VCaP (cell line): ENCODE results near the gene ABCA1.
"Not testable (repeated sequence)": the region's sequence is repeated elsewhere in the genome, so short reads cannot be mapped to it uniquely, and the experiment has no call there.

Source experiments
- H3K27ac ChIP-seq: fragments of 450-650 bp; 2 replicates; pipeline ENCODE4 v1.5.1; 2017
- CTCF ChIP-seq: fragments of 450-650 bp; conservative IDR thresholded peaks from 2 replicates; pipeline ENCODE4 v1.5.1; 2017; ENCODE audit warnings: mild to moderate bottlenecking, moderate library complexity

Gene ABCA1

DNA sequence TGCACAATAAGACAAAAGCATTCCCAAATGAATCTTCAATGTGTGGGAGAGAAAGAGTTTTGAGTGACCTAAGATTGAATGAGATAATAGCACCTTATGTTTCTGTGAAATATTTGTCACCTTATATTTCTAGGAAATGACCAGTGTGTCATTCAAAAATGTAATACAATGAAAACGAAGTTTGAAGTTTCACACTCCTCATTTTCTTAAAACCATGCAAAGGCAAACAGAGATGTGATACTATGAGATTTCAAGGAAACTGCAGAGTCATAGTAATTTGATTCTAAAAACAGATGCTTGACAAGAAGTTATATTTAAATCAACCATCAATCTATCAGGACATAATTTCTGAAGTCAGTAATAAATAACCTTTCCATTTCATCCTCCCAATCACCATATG is 13.6 kb upstream of the ABCA1 start:
- TF ChIP-seq CTCF: no peak
- no peak overlapping the region for H3K27ac ChIP-seq

DNA sequence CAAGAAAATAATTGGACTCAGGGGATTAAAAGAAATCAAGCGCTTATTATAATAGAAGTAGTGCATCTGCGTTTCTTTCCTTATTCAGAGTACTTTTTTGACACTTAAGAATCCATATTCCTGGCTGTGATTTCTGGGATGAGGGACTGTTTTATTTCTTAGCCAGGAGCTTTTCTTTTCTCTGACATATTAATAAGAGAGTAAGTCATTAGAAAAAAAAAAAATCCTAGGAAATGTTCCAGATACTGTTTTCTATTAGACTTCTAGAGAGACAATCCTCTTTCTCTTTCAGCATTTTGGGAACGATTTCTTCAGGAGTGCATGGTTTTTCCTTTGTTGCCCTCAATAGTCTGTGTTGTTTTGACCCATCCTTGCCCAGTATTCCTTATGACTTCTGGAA is 8.3 kb upstream of the ABCA1 start:
- TF ChIP-seq CTCF: no peak
- no peak overlapping the region for H3K27ac ChIP-seq

GRCh38 chr9:104935501-104935810 is 7.5 kb upstream of the ABCA1 start:
- H3K27ac ChIP-seq: not testable (repeated sequence)

DNA sequence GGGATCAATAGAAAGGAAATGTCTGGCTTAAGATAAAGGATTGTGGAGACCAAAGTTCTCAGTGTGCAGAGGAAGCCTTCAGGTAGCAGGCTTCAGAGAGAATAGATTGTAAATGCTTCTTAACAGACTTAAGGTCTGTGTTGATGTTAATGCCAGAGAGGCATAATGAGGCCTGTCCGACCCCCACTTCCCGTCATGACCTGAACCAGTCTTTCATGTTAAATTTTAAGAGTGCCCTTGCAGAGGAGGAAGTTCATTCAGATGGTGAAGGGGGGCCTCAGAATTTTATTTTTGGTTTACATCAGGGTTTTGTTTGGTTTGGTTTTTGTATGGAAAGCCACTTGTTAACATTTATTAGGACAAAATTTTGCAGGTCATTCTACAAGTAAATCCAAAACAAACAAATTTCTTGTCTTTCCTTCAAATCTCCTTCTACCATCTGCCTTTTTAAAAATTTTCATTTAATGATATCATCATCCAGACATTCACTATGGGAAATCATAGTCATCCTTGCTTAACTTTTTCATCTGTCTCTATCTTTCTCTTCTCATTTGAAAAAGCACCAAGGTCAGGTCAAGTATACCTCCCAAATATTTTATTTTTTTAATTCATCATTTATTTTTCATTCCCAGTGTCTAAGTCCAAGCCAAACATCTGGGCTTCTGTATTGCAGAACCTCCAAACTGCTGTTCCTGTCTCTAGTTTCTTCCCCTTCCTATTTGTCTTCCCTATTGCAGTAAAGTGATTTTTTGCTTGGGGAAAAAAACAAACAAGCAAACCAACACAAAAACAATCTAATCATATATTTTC is 6.9 kb upstream of the ABCA1 start:
- no peak overlapping the region for H3K27ac ChIP-seq
- no peak for TF ChIP-seq CTCF

DNA sequence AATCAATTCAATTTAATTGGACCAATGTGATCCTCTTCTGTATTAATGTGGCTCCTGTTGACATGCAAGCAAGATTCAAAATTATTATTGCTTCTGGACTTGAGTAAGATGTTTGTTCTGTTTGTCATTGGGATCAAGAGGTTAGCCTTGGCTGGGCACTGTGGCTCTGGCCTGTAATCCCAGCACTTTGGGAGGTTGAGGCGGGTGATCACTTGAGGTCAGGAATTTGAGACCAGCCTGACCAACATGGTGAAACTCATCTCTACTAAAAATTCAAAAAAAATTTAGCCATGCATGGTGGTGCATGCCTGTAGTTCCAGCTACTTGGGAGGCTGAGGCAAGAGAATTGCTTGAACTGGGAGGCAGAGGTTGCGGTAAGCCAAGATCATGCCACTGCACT is 5.1 kb upstream of the ABCA1 start:
- not testable (repeated sequence) for H3K27ac ChIP-seq

GRCh38 chr9:104931256-104931655 is 3.3 kb upstream of the ABCA1 start:
- TF ChIP-seq CTCF: no peak
- H3K27ac ChIP-seq: no peak overlapping the region

DNA sequence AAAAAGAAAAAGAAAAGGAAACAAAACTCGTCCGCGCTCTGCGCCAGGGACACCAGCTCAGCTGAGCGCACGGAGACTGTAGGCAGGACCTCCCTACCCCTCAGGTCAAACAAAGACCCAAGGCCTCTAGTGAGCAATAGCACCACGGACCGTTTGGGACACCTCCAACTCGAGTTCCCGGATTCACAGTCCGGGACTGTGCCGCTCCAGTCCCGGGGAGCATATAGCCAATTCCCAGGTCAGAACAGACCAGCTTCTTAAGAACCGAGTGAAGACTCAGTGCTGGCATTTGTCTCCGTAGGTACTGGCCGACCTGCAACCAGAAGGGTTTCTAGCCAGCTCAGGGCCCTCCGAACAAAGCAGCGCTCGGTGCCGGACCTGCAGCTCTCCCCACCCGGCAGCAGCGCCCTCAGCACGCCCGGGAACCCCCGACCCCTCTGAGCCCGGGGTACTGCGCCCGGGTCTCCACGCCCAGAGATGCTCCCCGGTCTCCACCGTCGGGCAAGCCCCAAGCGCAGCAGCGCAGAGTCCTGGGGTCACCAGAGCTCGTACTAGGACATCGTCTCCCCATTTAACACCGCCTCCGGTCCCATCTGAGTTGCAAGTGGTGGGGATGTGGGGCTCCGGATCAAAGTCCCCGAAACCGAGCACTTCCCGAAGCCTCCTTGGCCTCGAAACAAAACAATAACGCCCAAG is 591 bp downstream of the ABCA1 start:
- peak overlapping the region; percentile 44 for H3K27ac ChIP-seq

GRCh38 chr9:104923740-104924139 is 4.2 kb downstream of the ABCA1 start:
- H3K27ac ChIP-seq: no peak overlapping the region
- no peak for TF ChIP-seq CTCF

More for the DNA sequence above, 591 bp downstream of the ABCA1 start:
- TF ChIP-seq CTCF: no peak
